CD4-positive, alpha-beta T cell (primary cell): Measurements from ENCODE around the gene CDC42BPA. TPM values are rescaled to one million over a fixed set of nuclear protein-coding genes. Genes with fewer than 3 reads are reported as not detected.
A peak's percentile ranks its signal among the peaks of the same experiment; 100 is the strongest.

ENCODE experiments used
- ATAC-seq: fragments of 200-7000 bp; cut with Tn5 transposase; one replicate; pipeline ENCODE4 v1.10.0; 2022; ENCODE audit warnings: mild to moderate bottlenecking; ENCODE audit not compliant: poor library complexity
- CTCF ChIA-PET: fragments of 350-600 bp; sonication (Branson Sonifier 250); formaldehyde crosslinking; loops from one replicate; lab custom pipeline; 2021; ENCODE audit warnings: antibody characterized with exemption, inconsistent platforms; lab: Charles Lee
- POLR2A ChIA-PET: fragments of 350-600 bp; sonication (Branson Sonifier 250); formaldehyde crosslinking; loops from one replicate; lab custom pipeline; 2021; ENCODE audit warnings: antibody characterized with exemption, inconsistent platforms; lab: Charles Lee
- DNase-seq, 14 experiments: peaks; one replicate each; pipeline ENCODE4 v3.0.0-alpha.2; 2013 to 2020; ENCODE audit warnings: mixed read lengths in 2 of 14
- H3K27ac ChIP-seq, 2 donors: one replicate each; pipeline versions ENCODE4 v1.5.1 to v1.7.0; 2013; ENCODE audit warnings: low read length in 2 of 2, low read depth in 1 of 2, mild to moderate bottlenecking in 1 of 2
- H3K27me3 ChIP-seq, 2 experiments: 1 replicate in 1 of 2; 2 replicates in 1 of 2; pipeline versions ENCODE4 v1.6.1 to v1.7.0; 2013; ENCODE audit warnings: low read length in 2 of 2, control low read depth in 1 of 2, mild to moderate bottlenecking in 1 of 2, moderate library complexity in 1 of 2; ENCODE audit not compliant: insufficient read depth in 2 of 2, control insufficient read depth in 1 of 2
- H3K36me3 ChIP-seq: one replicate; pipeline ENCODE4 v1.6.1; 2013; ENCODE audit warnings: low read length, control low read depth; ENCODE audit not compliant: insufficient read depth
- H3K4me1 ChIP-seq: one replicate; pipeline ENCODE4 v1.6.1; 2013; ENCODE audit warnings: low read length, control low read depth; ENCODE audit not compliant: insufficient read depth
- H3K4me3 ChIP-seq: one replicate; pipeline ENCODE4 v1.5.1; 2013; ENCODE audit warnings: mild to moderate bottlenecking, low read length, moderate library complexity
- H3K9me3 ChIP-seq, 2 experiments: 1 replicate in 1 of 2; 2 replicates in 1 of 2; pipeline versions ENCODE4 v1.6.1 to v1.7.0; 2013; ENCODE audit warnings: low read length in 2 of 2, mild to moderate bottlenecking in 2 of 2, control low read depth in 1 of 2, moderate library complexity in 1 of 2; ENCODE audit not compliant: control insufficient read depth in 1 of 2, insufficient read depth in 1 of 2
- H3K27ac Mint-ChIP-seq: one replicate; pipeline ENCODE4 v1.8.0; 2020; ENCODE audit warnings: mixed read lengths
- H3K27me3 Mint-ChIP-seq: one replicate; pipeline ENCODE4 v1.8.0; 2021; ENCODE audit warnings: mixed read lengths
- H3K36me3 Mint-ChIP-seq: one replicate; pipeline ENCODE4 v1.8.0; 2021; ENCODE audit warnings: low read depth, mixed read lengths
- H3K4me1 Mint-ChIP-seq: one replicate; pipeline ENCODE4 v1.8.0; 2021; ENCODE audit warnings: low read depth, mixed read lengths
- H3K4me3 Mint-ChIP-seq: one replicate; pipeline ENCODE4 v1.8.0; 2020; ENCODE audit warnings: mild to moderate bottlenecking, mixed read lengths
- H3K9me3 Mint-ChIP-seq: one replicate; pipeline ENCODE4 v1.8.0; 2020; ENCODE audit warnings: mixed read lengths
- CTCF ChIP-seq: fragments of 200-600 bp; IDR thresholded peaks from one replicate; pipeline ENCODE4 v1.8.0; 2022; ENCODE audit warnings: antibody characterized with exemption, mild to moderate bottlenecking
- intact Hi-C, 2 experiments: fragments of 100-400 bp; cut with DNase I in 1 of 2; cut with micrococcal nuclease in 1 of 2; formaldehyde crosslinking; loops; one replicate each; pipeline versions ENCODE4 v1.15.1 to v1.9.0; 2023 to 2025; cut with DNase I, micrococcal nuclease
- total RNA-seq, 174 experiments: library from RNA in 2 of 174; stranded (reverse) in 2 of 174; gene quantifications; one replicate each; pipeline ENCODE4 v1.2.3 and lab custom pipeline; 2021 to 2026

The CDC42BPA gene
- total RNA-seq, 2 experiments from 2014 or later = 2.2 to 3.0 TPM

DNA sequence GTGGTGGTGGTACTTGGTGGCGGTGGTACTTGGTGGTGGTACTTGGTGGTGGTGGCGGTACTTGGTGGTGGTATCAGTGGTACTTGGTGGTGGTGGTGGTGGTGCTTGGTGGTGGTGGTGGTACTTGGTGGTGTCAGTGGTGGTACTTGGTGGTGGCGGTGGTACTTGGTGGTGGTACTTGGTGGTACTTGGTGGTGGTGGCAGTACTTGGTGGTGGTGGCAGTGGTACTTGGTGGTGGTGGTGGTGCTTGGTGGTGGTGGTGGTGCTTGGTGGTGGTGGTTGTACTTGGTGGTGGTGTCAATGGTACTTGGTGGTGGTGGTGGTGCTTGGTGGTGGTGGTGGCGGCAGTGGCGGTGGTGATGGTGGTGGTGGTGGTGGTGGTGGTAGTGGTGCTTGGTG, 358.0 kb downstream of the CDC42BPA start:
- Mint-ChIP-seq H3K27ac (no peak overlapping the region), H3K36me3 (peaks cover 41% of the 10 kb centered on the region), H3K27me3 (no peaks in the 10 kb centered on the region), H3K4me1 (peaks cover 25% of the 10 kb centered on the region), H3K4me3 (no peak overlapping the region), H3K9me3 (no peaks in the 10 kb centered on the region)
- no peak for ATAC-seq
- Histone ChIP-seq H3K9me3 (peaks cover 0 to 29% of the 10 kb centered on the region in 2 experiments), H3K4me3 (no peak overlapping the region), H3K27me3 (no peaks in the 10 kb centered on the region), H3K36me3 (peaks cover 6% of the 10 kb centered on the region), H3K4me1 (peaks cover 7% of the 10 kb centered on the region), H3K27ac (no peak overlapping the region)
- TF ChIP-seq CTCF = no peak
- DNase-seq = no peak
- ChIA-PET CTCF (no interaction called here), POLR2A (no interaction called here)
- intact Hi-C loops = no loop called here

GRCh38 chr1:226958300-226958699, 360.0 kb downstream of the CDC42BPA start:
- no peak for DNase-seq
- H3K9me3 Mint-ChIP-seq = peaks cover 3% of the 10 kb centered on the region
- peaks cover 40% of the 10 kb centered on the region for H3K4me1 Mint-ChIP-seq
- H3K27ac ChIP-seq = no peak overlapping the region
- peaks cover 3% of the 10 kb centered on the region for H3K36me3 ChIP-seq
- H3K9me3 ChIP-seq = peaks cover 0 to 32% of the 10 kb centered on the region in 2 experiments
- no peak overlapping the region for H3K27ac Mint-ChIP-seq
- peaks cover 39% of the 10 kb centered on the region for H3K36me3 Mint-ChIP-seq
- no peaks in the 10 kb centered on the region for H3K27me3 ChIP-seq
- ChIA-PET CTCF (no interaction called here), POLR2A (interaction anchor here (1.5 kb wide), 1 partner anchor 19 kb away, joined by 3 read pairs; no protein-coding TSS in a partner anchor)
- peaks cover 7% of the 10 kb centered on the region for H3K4me1 ChIP-seq
- TF ChIP-seq CTCF = no peak
- ATAC-seq = no peak
- intact Hi-C loops = no loop called here
- H3K4me3 ChIP-seq = no peak overlapping the region
- no peak overlapping the region for H3K4me3 Mint-ChIP-seq
- no peaks in the 10 kb centered on the region for H3K27me3 Mint-ChIP-seq

GRCh38 chr1:226957714-226958113, 360.6 kb downstream of the CDC42BPA start:
- peaks cover 42% of the 10 kb centered on the region for H3K4me1 Mint-ChIP-seq
- H3K27ac Mint-ChIP-seq = peak overlapping the region; percentile 40
- Histone ChIP-seq H3K27me3 (no peaks in the 10 kb centered on the region), H3K4me1 (peaks cover 7% of the 10 kb centered on the region), H3K9me3 (peaks cover 0 to 32% of the 10 kb centered on the region in 2 experiments), H3K4me3 (no peak overlapping the region), H3K27ac (no peak overlapping the region), H3K36me3 (peaks cover 3% of the 10 kb centered on the region)
- peaks cover 3% of the 10 kb centered on the region for H3K9me3 Mint-ChIP-seq
- DNase-seq (no peak), ATAC-seq (no peak)
- H3K36me3 Mint-ChIP-seq = peaks cover 36% of the 10 kb centered on the region
- H3K4me3 Mint-ChIP-seq = no peak overlapping the region
- no peak for TF ChIP-seq CTCF
- ChIA-PET POLR2A (interaction anchor here (1.5 kb wide), 1 partner anchor 19 kb away, joined by 3 read pairs; no protein-coding TSS in a partner anchor), CTCF (no interaction called here)
- no peaks in the 10 kb centered on the region for H3K27me3 Mint-ChIP-seq
- intact Hi-C loops = no loop called here
